Stimulated activated naive CD8-positive, alpha-beta T cell treated with anti-CD3 and anti-CD28 coated beads, Interleukin-15, Interleukin-2, amounts not matched to agents 100 ng/mL and 50 ng/mL, for 24 hours (primary cell): ENCODE data around the gene DCBLD2.

ENCODE experiments used
- H3K27ac Mint-ChIP-seq: one replicate; pipeline ENCODE4 v1.8.0; 2021; ENCODE audit warnings: mild to moderate bottlenecking, mixed read lengths
- H3K27me3 Mint-ChIP-seq: one replicate; pipeline ENCODE4 v1.8.0; 2021; ENCODE audit warnings: mixed read lengths
- H3K36me3 Mint-ChIP-seq: one replicate; pipeline ENCODE4 v1.8.0; 2021; ENCODE audit warnings: low read depth, mixed read lengths
- H3K4me1 Mint-ChIP-seq: one replicate; pipeline ENCODE4 v1.8.0; 2021; ENCODE audit warnings: low read depth, mixed read lengths
- H3K4me3 Mint-ChIP-seq: one replicate; pipeline ENCODE4 v1.8.0; 2021; ENCODE audit warnings: mild to moderate bottlenecking, mixed read lengths
- H3K9me3 Mint-ChIP-seq: one replicate; pipeline ENCODE4 v1.8.0; 2021; ENCODE audit warnings: mixed read lengths

The DCBLD2 gene

GRCh38 chr3:98827221-98827920 lies 74.1 kb downstream of the DCBLD2 start:
- no peak overlapping the region for H3K27ac Mint-ChIP-seq
- H3K4me3 Mint-ChIP-seq = no peak overlapping the region
- H3K36me3 Mint-ChIP-seq = no peaks in the 10 kb centered on the region
- no peaks in the 10 kb centered on the region for H3K4me1 Mint-ChIP-seq
- no peaks in the 10 kb centered on the region for H3K27me3 Mint-ChIP-seq
- peaks cover 5% of the 10 kb centered on the region for H3K9me3 Mint-ChIP-seq

- no peak overlapping the region for H3K27ac Mint-ChIP-seq
- H3K4me3 Mint-ChIP-seq = no peak overlapping the region
- no peaks in the 10 kb centered on the region for H3K36me3 Mint-ChIP-seq
- no peaks in the 10 kb centered on the region for H3K27me3 Mint-ChIP-seq
- H3K9me3 Mint-ChIP-seq = peaks cover 5% of the 10 kb centered on the region
- H3K4me1 Mint-ChIP-seq = no peaks in the 10 kb centered on the region
Observed at GRCh38 chr3:98826126-98826525, 75.4 kb downstream of the DCBLD2 start.

DNA sequence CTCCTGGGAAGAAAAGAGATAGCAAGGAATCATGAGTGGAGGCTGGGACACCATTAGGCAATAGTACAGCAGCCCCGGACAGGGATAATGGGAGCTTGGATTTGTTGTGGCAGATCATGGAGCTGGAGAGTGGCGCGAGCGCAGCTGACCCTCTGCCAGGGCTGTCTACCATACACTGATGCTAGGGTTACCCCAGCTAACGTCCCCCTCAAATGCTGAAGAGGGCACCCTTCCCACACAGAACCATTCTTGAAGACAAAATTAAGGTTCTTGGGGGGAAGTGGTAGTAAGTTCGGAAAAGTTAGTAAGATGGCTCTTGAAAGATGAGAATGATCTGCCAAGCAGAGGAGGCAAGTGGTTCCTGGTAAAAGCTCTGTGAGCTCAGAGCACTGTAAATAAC lies 77.2 kb downstream of the DCBLD2 start:
- Mint-ChIP-seq H3K27ac (no peak overlapping the region), H3K27me3 (no peaks in the 10 kb centered on the region), H3K9me3 (no peaks in the 10 kb centered on the region), H3K4me1 (no peaks in the 10 kb centered on the region), H3K36me3 (no peaks in the 10 kb centered on the region), H3K4me3 (no peak overlapping the region)

- no peak overlapping the region for H3K27ac Mint-ChIP-seq
Observed at GRCh38 chr3:98823791-98824190, 77.7 kb downstream of the DCBLD2 start.

DNA sequence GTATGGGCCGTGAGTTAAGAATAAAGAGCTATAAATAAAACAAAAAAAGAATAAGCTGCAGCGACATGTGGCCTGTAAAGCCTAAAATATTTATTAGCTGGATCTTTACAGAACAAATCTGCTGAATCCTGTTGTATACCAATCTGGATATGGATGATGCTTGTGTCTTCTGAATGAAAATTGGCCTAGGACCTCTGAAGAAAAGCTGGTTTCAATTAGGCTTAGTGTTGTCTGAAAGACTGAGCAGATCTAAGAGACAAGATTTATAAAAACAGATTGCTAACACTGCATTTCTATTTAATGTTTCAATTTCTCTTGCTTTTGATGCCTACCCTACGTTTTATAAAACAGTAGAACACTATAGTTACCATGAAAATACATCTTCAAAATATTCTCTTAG lies 80.4 kb downstream of the DCBLD2 start:
- H3K4me1 Mint-ChIP-seq = no peaks in the 10 kb centered on the region
- no peak overlapping the region for H3K27ac Mint-ChIP-seq
- H3K27me3 Mint-ChIP-seq = no peaks in the 10 kb centered on the region
- no peak overlapping the region for H3K4me3 Mint-ChIP-seq
- no peaks in the 10 kb centered on the region for H3K36me3 Mint-ChIP-seq
- H3K9me3 Mint-ChIP-seq = no peaks in the 10 kb centered on the region

More at GRCh38 chr3:98823791-98824190, 77.7 kb downstream of the DCBLD2 start:
- no peaks in the 10 kb centered on the region for H3K27me3 Mint-ChIP-seq
- H3K9me3 Mint-ChIP-seq = no peaks in the 10 kb centered on the region
- no peaks in the 10 kb centered on the region for H3K4me1 Mint-ChIP-seq
- no peaks in the 10 kb centered on the region for H3K36me3 Mint-ChIP-seq
- no peak overlapping the region for H3K4me3 Mint-ChIP-seq

- Mint-ChIP-seq H3K4me1 (no peaks in the 10 kb centered on the region), H3K4me3 (no peak overlapping the region)
Observed at GRCh38 chr3:98817547-98818041, 83.9 kb downstream of the DCBLD2 start.

GRCh38 chr3:98814817-98815420 lies 86.6 kb downstream of the DCBLD2 start:
- Mint-ChIP-seq H3K36me3 (no peaks in the 10 kb centered on the region), H3K27me3 (no peaks in the 10 kb centered on the region), H3K27ac (no peak overlapping the region), H3K9me3 (no peaks in the 10 kb centered on the region), H3K4me1 (no peaks in the 10 kb centered on the region), H3K4me3 (no peak overlapping the region)

More at GRCh38 chr3:98817547-98818041, 83.9 kb downstream of the DCBLD2 start:
- H3K9me3 Mint-ChIP-seq = no peaks in the 10 kb centered on the region
- H3K27me3 Mint-ChIP-seq = no peaks in the 10 kb centered on the region
- no peak overlapping the region for H3K27ac Mint-ChIP-seq
- no peaks in the 10 kb centered on the region for H3K36me3 Mint-ChIP-seq

DNA sequence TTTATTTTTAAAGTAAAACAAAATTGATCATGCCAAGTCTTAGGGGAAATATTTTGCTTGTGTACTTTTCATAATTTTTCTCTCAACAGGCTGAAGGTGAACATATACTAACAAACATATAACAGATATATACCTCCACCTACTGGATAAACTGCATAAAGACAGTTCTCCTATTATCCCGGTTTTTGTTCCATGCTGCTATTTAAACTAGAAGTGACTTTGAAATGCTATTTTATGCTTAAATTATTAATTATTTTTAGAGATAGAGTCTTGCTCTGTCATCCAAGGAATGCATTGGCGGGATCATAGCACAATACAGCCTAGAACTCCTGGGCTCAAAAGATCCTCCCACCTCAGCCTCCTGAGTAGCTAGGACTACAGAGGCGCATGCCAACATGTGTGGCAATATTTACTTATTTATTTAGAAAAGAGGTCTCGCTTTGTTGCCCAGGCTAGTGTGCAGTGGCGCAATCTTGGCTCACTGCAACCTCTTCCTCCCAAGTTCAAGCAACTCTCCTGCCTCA lies 88.6 kb downstream of the DCBLD2 start:
- no peaks in the 10 kb centered on the region for H3K27me3 Mint-ChIP-seq
- H3K4me1 Mint-ChIP-seq = no peaks in the 10 kb centered on the region
- no peaks in the 10 kb centered on the region for H3K36me3 Mint-ChIP-seq
- H3K27ac Mint-ChIP-seq = no peak overlapping the region
- no peaks in the 10 kb centered on the region for H3K9me3 Mint-ChIP-seq
- H3K4me3 Mint-ChIP-seq = no peak overlapping the region

DNA sequence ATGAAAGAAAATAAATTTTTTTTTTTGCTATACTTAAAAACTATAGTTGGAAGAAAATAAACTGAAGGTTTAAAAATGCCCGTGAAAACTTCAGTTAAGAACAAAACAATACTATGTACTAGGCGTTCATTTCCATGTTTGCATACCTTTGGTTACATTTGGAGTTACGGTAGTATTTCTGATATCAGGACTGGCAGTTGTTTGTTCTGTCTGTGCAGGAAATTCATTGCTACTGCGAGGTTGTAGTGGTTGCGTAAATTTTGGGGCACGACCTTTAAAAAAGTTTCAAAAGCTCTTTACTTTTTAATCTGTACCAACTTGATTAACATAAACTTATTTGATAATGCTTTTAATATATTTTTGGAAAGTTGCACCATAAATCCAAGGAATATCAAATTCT lies 90.4 kb downstream of the DCBLD2 start:
- Mint-ChIP-seq H3K27ac (no peak overlapping the region), H3K27me3 (no peaks in the 10 kb centered on the region), H3K36me3 (peaks cover 10% of the 10 kb centered on the region), H3K9me3 (no peaks in the 10 kb centered on the region), H3K4me1 (no peaks in the 10 kb centered on the region), H3K4me3 (no peak overlapping the region)

- H3K27me3 Mint-ChIP-seq = no peaks in the 10 kb centered on the region
- H3K4me1 Mint-ChIP-seq = no peaks in the 10 kb centered on the region
- no peak overlapping the region for H3K27ac Mint-ChIP-seq
- no peak overlapping the region for H3K4me3 Mint-ChIP-seq
- H3K36me3 Mint-ChIP-seq = peaks cover 11% of the 10 kb centered on the region
- H3K9me3 Mint-ChIP-seq = no peaks in the 10 kb centered on the region
Observed at GRCh38 chr3:98809557-98809956, 91.9 kb downstream of the DCBLD2 start.

DNA sequence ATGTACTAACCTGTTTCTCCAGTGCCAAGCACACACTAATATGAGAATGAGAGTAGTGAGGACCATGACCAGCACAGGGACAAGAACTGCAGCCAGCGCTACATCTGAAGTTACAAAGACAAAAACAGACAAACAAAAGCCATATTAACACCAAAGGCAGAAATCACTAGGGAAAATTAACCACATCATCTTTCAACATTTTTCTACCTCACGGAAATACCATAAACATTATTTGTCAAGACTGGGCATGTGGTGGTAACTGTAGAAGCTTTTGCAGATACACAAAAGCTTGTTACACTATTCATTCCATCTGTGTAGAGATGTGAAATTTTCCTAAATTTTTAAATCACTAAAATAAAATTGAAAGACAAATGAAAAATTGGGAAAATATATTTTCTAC lies 93.4 kb downstream of the DCBLD2 start:
- Mint-ChIP-seq H3K27me3 (no peaks in the 10 kb centered on the region), H3K4me1 (no peaks in the 10 kb centered on the region), H3K36me3 (peaks cover 13% of the 10 kb centered on the region), H3K9me3 (no peaks in the 10 kb centered on the region), H3K4me3 (no peak overlapping the region), H3K27ac (no peak overlapping the region)

DNA sequence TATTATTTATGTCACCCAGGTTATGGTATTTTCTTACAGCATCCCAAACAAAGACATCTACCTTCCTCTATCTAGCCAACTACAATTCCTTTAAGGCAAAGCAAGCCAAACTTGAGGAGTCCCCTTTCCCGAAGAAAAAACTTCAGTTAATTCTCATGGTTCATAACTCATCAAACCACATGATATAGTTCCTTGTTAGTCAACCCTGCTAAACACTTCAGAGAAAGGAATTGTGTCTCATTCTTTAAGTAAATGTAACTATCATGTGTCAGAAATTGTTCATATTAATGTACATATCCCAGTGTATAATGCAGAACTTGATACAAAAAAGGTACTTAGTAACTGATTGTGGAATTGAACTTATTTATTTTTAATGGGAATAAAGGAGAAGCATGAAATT lies 93.9 kb downstream of the DCBLD2 start:
- no peaks in the 10 kb centered on the region for H3K9me3 Mint-ChIP-seq
- no peak overlapping the region for H3K27ac Mint-ChIP-seq
- H3K27me3 Mint-ChIP-seq = no peaks in the 10 kb centered on the region
- H3K4me3 Mint-ChIP-seq = no peak overlapping the region
- peaks cover 13% of the 10 kb centered on the region for H3K36me3 Mint-ChIP-seq
- no peaks in the 10 kb centered on the region for H3K4me1 Mint-ChIP-seq

DNA sequence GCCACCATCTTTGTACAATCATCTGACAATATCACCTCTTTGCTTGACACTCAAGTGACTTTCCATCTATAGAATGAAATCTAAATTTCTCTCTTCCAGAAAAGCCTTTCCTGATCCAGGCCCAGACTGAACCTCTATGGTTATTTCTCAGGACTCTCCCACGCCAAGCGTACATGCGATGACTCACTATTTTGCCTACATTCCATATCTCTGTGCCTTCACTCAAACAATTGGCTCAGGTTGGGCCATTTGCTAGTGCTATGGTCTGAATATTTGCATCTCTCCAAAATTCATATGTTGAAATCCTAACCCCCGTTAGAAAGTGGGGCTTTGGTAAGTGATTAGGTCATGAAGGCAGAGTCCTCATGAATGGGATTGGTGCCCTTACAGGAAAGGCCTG lies 94.5 kb downstream of the DCBLD2 start:
- H3K27me3 Mint-ChIP-seq = no peaks in the 10 kb centered on the region
- no peaks in the 10 kb centered on the region for H3K9me3 Mint-ChIP-seq
- no peak overlapping the region for H3K4me3 Mint-ChIP-seq
- H3K4me1 Mint-ChIP-seq = no peaks in the 10 kb centered on the region
- peak overlapping the region; percentile 10 for H3K27ac Mint-ChIP-seq
- peaks cover 13% of the 10 kb centered on the region for H3K36me3 Mint-ChIP-seq

GRCh38 chr3:98806521-98806920 lies 95.0 kb downstream of the DCBLD2 start:
- Mint-ChIP-seq H3K27me3 (no peaks in the 10 kb centered on the region), H3K4me3 (no peak overlapping the region), H3K36me3 (peaks cover 13% of the 10 kb centered on the region)

GRCh38 chr3:98805571-98805970 lies 95.9 kb downstream of the DCBLD2 start:
- no peak overlapping the region for H3K27ac Mint-ChIP-seq
- H3K27me3 Mint-ChIP-seq = no peaks in the 10 kb centered on the region
- H3K4me1 Mint-ChIP-seq = no peaks in the 10 kb centered on the region
- H3K36me3 Mint-ChIP-seq = peaks cover 13% of the 10 kb centered on the region
- no peak overlapping the region for H3K4me3 Mint-ChIP-seq
- H3K9me3 Mint-ChIP-seq = no peaks in the 10 kb centered on the region

More at GRCh38 chr3:98806521-98806920, 95.0 kb downstream of the DCBLD2 start:
- H3K27ac Mint-ChIP-seq = peak overlapping the region; percentile 10
- H3K4me1 Mint-ChIP-seq = no peaks in the 10 kb centered on the region
- H3K9me3 Mint-ChIP-seq = no peaks in the 10 kb centered on the region
